Activated CD4-positive, alpha-beta memory T cell treated with anti-CD3 and anti-CD28 coated beads, Interleukin-2, amount 10 ng/mL, durations not matched to agents 7 days and 5 days (primary cell): ENCODE data around the gene PADI4. TPM values are rescaled to one million over a fixed set of nuclear protein-coding genes. Genes with fewer than 3 reads are reported as not detected.

Experiments used
- CTCF ChIA-PET: fragments of 350-600 bp; sonication (Branson Sonifier 250); formaldehyde crosslinking; loops from one replicate; lab custom pipeline; 2021; ENCODE audit warnings: antibody characterized with exemption, inconsistent platforms; lab: Charles Lee
- POLR2A ChIA-PET: fragments of 350-600 bp; sonication (Branson Sonifier 250); formaldehyde crosslinking; loops from one replicate; lab custom pipeline; 2021; ENCODE audit warnings: antibody characterized with exemption; lab: Charles Lee
- DNase-seq: peaks from one replicate; pipeline ENCODE4 v3.0.0-alpha.2; 2020
- H3K27ac Mint-ChIP-seq: one replicate; pipeline ENCODE4 v1.8.0; 2021; ENCODE audit warnings: mild to moderate bottlenecking, mixed read lengths
- H3K27me3 Mint-ChIP-seq: one replicate; pipeline ENCODE4 v1.8.0; 2021; ENCODE audit warnings: mixed read lengths
- H3K36me3 Mint-ChIP-seq: one replicate; pipeline ENCODE4 v1.8.0; 2021; ENCODE audit warnings: low read depth, mixed read lengths
- H3K4me1 Mint-ChIP-seq: one replicate; pipeline ENCODE4 v1.8.0; 2021; ENCODE audit warnings: mixed read lengths
- H3K4me3 Mint-ChIP-seq: one replicate; pipeline ENCODE4 v1.8.0; 2021; ENCODE audit warnings: mild to moderate bottlenecking, mixed read lengths
- H3K9me3 Mint-ChIP-seq: one replicate; pipeline ENCODE4 v1.8.0; 2021; ENCODE audit warnings: mixed read lengths
- total RNA-seq, 2 experiments: library from RNA; stranded (reverse); gene quantifications; one replicate each; pipeline ENCODE4 v1.2.3, GENCODE V29; 2021

PADI4 gene
- total RNA-seq, 2 experiments from 2014 or later: not detected

DNA sequence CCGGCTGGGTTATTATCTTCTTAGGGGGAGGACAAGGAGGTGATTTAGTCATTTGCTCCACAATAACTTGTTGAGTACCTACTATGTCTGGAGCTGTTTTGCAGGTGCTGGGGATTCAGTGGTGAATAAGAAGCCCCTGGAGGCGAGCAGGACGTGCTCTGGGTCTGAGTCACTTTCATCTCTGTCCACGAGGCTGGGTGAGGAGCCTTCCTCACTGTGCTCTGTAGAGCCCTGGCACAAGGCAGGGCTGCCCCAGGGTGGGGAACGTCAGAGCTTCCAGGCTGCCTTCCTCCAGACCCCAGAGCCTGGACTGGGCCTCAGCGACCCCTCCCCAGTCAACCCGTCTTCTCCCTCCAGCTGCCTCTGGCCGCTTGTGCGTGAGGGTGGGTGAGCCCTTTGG, 61.5 kb downstream of the PADI4 start:
- H3K4me1 Mint-ChIP-seq: no peaks in the 10 kb centered on the region
- H3K36me3 Mint-ChIP-seq: no peaks in the 10 kb centered on the region
- CTCF ChIA-PET: no interaction called here
- POLR2A ChIA-PET: no interaction called here
- H3K4me3 Mint-ChIP-seq: no peak overlapping the region
- peaks cover 3% of the 10 kb centered on the region for H3K27me3 Mint-ChIP-seq
- H3K9me3 Mint-ChIP-seq: no peaks in the 10 kb centered on the region
- H3K27ac Mint-ChIP-seq: no peak overlapping the region
- DNase-seq: no peak

DNA sequence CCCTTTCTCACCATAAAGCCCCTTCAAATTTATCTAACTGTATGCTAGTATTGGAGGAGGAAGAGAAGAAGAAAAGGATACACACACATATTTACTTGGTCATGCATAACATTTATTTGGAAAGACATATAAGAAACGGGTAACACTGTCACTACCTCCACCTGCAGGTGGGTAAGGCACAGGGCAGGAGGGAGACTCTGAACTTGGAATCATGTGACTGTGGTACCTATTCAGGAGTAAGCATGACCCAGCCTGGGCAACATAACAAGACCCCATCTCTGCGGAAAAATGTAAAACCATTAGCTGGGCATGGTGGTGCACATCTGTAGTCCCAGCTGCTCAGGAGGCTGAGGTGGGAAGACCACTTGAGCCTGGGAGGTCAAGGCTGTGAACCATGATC, 62.6 kb downstream of the PADI4 start:
- CTCF ChIA-PET: no interaction called here
- no peaks in the 10 kb centered on the region for H3K9me3 Mint-ChIP-seq

DNA sequence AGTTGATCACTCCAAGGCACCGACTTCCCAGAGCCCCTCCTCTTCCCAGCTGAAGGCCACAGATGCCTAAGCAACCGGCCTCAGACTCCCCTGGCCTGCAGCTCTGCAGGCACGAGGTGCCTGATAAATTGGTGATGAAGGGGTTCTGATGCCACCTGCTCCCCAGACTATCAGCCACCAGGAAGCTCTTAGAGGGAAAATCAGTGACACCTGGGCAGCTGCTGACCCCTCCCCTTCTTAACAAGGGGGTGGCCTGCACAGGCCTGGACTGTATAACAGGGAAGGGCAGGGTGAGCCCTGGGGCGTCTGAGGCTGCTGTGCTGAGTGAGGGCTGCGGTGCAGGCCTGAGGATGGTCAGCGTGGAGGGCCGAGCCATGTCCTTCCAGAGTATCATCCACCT, 63.9 kb downstream of the PADI4 start, which contains the start of gene PADI6:
Gene PADI6 (plus strand): TSS at position 301 of the 400 bp plus-strand sequence. CDS start 50 bp downstream, at position 351.
- Mint-ChIP-seq H3K9me3 (no peaks in the 10 kb centered on the region), H3K27me3 (peaks cover 4% of the 10 kb centered on the region), H3K27ac (no peak within 1 kb of the TSS), H3K4me1 (no peaks in the 10 kb centered on the region), H3K36me3 (no peaks in the 10 kb centered on the region), H3K4me3 (no peak within 1 kb of the TSS)
- no peak for DNase-seq
- ChIA-PET CTCF (no interaction called here), POLR2A (no interaction called here)

More for the DNA sequence above, 62.6 kb downstream of the PADI4 start:
- H3K27ac Mint-ChIP-seq: no peak overlapping the region
- no peak for DNase-seq
- POLR2A ChIA-PET: interaction anchor here (0.6 kb wide), 1 partner anchor 1454 kb away, joined by 4 read pairs; no protein-coding TSS in a partner anchor
- no peak overlapping the region for H3K4me3 Mint-ChIP-seq
- no peaks in the 10 kb centered on the region for H3K36me3 Mint-ChIP-seq
- H3K27me3 Mint-ChIP-seq: peaks cover 4% of the 10 kb centered on the region
- H3K4me1 Mint-ChIP-seq: no peaks in the 10 kb centered on the region

DNA sequence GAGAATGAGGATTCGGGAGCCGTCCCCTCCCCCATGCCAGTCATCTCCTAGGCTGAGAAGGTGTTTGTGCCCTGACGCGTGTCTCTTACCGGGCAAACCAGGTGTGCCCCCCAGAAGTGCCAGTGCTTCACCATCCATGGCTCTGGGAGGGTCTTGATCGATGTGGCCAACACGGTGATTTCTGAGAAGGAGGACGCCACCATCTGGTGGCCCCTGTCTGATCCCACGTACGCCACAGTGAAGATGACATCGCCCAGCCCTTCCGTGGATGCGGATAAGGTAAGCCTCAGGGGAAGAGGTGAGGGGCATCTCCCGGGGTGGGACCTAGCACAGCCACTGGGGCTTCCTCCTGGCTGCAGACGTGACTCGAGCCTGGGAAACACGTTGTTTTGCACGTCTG, 65.0 kb downstream of the PADI4 start:
- ChIA-PET POLR2A (no interaction called here), CTCF (no interaction called here)
- no peaks in the 10 kb centered on the region for H3K36me3 Mint-ChIP-seq
- no peak overlapping the region for H3K27ac Mint-ChIP-seq
- no peak overlapping the region for H3K4me3 Mint-ChIP-seq
- DNase-seq: no peak
- H3K9me3 Mint-ChIP-seq: no peaks in the 10 kb centered on the region
- H3K27me3 Mint-ChIP-seq: peaks cover 5% of the 10 kb centered on the region
- no peaks in the 10 kb centered on the region for H3K4me1 Mint-ChIP-seq

DNA sequence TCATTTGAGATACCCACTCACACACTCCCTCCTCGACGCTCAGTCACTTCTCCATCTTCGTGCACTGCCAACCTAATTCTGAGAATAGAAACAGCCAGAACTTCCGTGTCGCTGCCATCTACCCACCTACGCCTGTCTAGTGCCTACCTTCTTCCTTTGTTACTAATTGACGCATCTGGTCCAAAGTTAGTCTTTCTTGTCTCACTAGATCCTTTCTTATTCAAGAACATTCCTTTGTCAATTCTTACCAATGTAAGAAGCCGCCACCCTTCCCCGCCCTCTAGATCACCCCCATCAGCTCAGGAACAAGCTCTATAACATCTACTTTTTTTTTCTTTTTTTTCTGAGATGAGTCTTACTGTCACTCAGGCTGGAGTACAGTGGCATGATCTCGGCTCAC, 67.7 kb downstream of the PADI4 start:
- no peaks in the 10 kb centered on the region for H3K4me1 Mint-ChIP-seq
- ChIA-PET POLR2A (no interaction called here), CTCF (no interaction called here)
- H3K9me3 Mint-ChIP-seq: no peaks in the 10 kb centered on the region
- H3K4me3 Mint-ChIP-seq: no peak overlapping the region
- H3K27ac Mint-ChIP-seq: no peak overlapping the region
- H3K36me3 Mint-ChIP-seq: no peaks in the 10 kb centered on the region
- DNase-seq: no peak
- H3K27me3 Mint-ChIP-seq: peaks cover 10% of the 10 kb centered on the region

DNA sequence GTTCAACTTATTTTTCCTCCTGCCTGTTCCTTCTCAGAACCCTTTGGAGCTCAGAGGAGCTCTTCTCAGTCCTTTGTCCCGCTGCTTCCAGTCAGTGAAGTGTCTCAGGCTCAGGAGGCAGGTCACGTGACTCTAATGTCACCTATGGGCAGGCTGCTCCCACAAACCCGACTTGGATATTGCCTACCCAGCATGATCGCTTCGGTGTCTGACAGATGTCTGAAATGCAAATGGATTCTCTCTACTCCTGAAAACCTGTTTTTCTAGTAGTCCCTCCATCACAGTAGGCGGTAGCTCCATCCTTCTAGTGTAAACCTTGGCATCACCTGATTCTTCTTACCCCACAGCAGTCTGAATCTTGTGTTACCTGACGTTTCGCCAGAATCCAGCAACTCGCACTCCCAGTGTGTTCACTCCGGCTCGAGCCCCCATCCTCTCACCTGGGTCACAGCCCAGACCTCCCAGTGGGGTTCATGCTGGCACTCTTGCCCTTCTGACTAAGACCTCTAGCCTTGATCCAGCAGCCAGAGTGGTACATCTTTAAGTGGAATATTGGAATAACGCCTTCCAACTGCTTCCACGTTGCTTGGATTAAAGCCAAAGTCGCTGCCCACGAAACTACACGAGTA, 69.4 kb downstream of the PADI4 start:
- Mint-ChIP-seq H3K27ac (no peak overlapping the region), H3K27me3 (peaks cover 22% of the 10 kb centered on the region), H3K9me3 (no peaks in the 10 kb centered on the region), H3K4me1 (no peaks in the 10 kb centered on the region), H3K36me3 (no peaks in the 10 kb centered on the region), H3K4me3 (no peak overlapping the region)
- CTCF ChIA-PET: no interaction called here
- POLR2A ChIA-PET: no interaction called here
- no peak for DNase-seq

DNA sequence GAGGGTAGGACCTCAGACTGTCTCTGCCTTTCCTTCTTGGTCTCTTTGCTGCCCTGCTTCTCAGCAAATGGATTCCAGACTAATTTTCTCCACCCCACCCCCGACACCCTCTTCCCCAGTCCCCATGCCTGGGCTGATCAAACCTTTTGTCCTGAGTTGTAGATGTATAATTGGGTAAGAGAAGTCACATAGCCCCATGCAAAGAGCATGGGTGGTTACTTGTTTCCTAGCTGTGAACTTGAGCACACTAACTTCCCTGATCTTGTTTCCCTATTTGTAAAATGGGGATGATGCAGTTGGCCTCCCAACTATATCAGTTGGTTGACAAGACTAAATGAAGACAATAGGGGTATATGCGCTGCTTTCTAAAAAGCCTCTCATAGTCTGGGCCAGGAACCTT, 73.2 kb downstream of the PADI4 start:
- Mint-ChIP-seq H3K27me3 (peaks cover 32% of the 10 kb centered on the region), H3K4me3 (no peak overlapping the region), H3K9me3 (no peaks in the 10 kb centered on the region), H3K4me1 (no peaks in the 10 kb centered on the region), H3K36me3 (no peaks in the 10 kb centered on the region), H3K27ac (no peak overlapping the region)
- ChIA-PET POLR2A (no interaction called here), CTCF (no interaction called here)
- DNase-seq: no peak

DNA sequence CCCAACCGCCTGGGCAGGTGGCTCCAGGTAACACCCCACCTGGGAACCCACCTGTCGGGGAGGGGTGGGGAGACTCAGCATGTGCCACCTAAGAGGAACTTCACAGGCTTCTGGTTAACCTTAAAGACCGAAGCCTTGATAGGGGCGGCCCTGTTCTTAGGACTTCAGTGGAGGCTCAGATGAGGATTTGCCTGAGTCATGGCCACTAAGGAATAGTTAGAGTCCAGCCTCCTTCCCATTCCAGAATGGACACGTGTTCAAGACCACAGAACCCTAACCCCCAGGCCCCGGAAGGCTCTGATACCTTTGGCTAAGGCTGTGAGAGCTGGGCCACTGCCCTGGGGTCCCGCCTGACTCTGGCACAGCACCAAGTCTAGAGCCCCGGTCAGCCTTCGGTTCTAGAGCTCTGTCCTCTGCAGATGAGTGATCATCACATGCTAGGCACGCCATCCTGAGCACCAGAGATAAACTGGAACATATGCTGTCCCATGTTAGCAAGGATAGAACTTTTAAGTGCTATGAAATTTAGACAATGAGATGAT, 84.3 kb downstream of the PADI4 start:
- ChIA-PET CTCF (no interaction called here), POLR2A (no interaction called here)
- no peaks in the 10 kb centered on the region for H3K36me3 Mint-ChIP-seq
- DNase-seq: no peak
- peaks cover 6% of the 10 kb centered on the region for H3K27me3 Mint-ChIP-seq
- no peak overlapping the region for H3K27ac Mint-ChIP-seq
- H3K4me3 Mint-ChIP-seq: no peak overlapping the region
- H3K9me3 Mint-ChIP-seq: no peaks in the 10 kb centered on the region
- H3K4me1 Mint-ChIP-seq: peaks cover 17% of the 10 kb centered on the region

DNA sequence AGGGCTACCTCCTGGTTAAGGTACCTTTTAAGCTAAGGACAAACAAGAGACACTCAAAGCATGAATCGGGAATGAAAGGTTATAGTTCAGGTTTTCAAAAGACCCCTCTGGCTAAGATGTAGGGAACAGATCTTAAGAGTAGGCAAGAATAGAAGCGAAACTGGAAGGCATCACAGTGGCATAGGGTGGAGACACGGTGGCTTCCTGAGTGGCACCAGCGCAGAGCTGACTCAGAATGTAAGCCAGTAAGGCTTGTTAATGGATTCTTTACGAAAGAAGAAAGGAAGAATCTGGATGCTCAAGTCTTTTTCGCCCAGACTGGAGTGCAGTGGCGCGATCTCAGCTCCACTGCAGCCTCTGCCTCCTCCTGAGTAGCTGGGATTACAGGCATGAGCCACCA, 85.2 kb downstream of the PADI4 start:
- Mint-ChIP-seq H3K4me1 (peaks cover 17% of the 10 kb centered on the region), H3K4me3 (no peak overlapping the region), H3K27me3 (peaks cover 6% of the 10 kb centered on the region), H3K9me3 (no peaks in the 10 kb centered on the region), H3K27ac (peak overlapping the region; percentile 62), H3K36me3 (no peaks in the 10 kb centered on the region)
- ChIA-PET POLR2A (no interaction called here), CTCF (no interaction called here)
- peak; percentile 48 for DNase-seq

DNA sequence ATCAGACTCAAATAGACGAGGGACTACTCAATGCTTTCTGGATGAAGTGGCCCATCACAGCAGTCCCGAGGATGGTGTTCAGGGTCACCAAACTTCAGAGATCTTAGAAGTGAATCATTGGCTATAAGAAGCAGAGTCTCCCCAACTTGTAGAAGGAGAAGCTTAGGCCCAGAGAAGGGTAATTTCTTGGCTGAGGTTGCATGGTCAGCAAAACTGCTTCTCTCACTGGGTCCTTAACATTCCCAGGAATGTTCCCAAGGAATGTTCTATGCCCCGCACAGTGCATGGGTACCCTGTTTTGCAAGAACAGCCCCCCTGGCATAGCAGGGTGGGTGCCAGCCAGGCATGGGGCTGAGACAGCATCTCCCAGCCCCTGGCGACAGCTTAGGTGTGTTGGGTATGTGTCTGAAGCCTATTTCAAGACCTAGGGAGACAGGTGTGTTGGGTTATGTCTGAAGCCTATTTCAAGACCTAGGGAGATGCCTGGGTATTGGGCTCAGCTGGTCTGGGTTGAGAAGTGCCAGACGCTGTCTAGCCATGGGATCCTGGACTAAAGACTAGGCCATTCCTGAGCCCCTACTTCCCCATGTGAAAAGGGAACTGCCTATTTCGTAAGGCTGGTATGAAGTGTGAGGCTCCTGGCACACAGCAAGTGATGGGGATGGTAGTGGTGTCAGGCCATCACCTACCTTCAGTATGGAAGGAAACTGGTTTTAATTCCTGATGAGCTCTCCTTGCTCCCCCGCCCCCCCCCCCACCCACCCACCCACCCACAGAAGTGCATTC, 90.1 kb downstream of the PADI4 start:
- POLR2A ChIA-PET: no interaction called here
- no peak overlapping the region for H3K4me3 Mint-ChIP-seq

DNA sequence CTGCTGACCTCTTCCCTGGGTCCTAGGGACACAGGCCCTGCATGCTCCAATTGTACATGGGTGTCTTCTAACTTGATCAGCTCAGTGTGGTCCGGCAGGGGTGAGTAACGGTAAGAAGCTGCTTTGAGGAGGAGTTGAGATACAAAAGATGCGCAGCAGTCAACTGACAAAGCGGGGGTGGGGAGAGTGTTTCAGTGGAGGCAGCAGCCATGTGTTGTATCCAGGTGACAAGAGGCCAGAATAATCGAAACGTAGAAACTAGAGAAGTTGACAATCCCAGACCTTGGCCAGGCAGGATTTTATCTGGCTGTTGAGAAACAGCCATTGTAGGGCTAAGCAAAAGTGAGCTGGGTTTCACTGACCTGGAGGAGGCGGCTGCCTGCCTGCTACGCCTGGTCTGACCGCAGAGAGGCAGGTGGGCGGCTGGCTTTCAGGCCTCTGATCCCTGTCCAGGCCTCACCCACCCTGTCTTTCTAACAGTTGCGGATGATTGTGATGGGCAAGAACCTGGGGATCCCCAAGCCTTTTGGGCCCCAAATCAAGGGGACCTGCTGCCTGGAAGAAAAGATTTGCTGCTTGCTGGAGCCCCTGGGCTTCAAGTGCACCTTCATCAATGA, 92.8 kb downstream of the PADI4 start:
- POLR2A ChIA-PET: no interaction called here
- Mint-ChIP-seq H3K36me3 (no peaks in the 10 kb centered on the region), H3K27me3 (peaks cover 1% of the 10 kb centered on the region), H3K4me3 (no peak overlapping the region), H3K4me1 (no peaks in the 10 kb centered on the region), H3K27ac (no peak overlapping the region), H3K9me3 (no peaks in the 10 kb centered on the region)
- no peak for DNase-seq
- CTCF ChIA-PET: no interaction called here

More for the DNA sequence above, 90.1 kb downstream of the PADI4 start:
- Mint-ChIP-seq H3K36me3 (no peaks in the 10 kb centered on the region), H3K9me3 (no peaks in the 10 kb centered on the region), H3K27me3 (peaks cover 3% of the 10 kb centered on the region), H3K27ac (no peak overlapping the region), H3K4me1 (peaks cover 9% of the 10 kb centered on the region)
- no peak for DNase-seq
- CTCF ChIA-PET: no interaction called here

DNA sequence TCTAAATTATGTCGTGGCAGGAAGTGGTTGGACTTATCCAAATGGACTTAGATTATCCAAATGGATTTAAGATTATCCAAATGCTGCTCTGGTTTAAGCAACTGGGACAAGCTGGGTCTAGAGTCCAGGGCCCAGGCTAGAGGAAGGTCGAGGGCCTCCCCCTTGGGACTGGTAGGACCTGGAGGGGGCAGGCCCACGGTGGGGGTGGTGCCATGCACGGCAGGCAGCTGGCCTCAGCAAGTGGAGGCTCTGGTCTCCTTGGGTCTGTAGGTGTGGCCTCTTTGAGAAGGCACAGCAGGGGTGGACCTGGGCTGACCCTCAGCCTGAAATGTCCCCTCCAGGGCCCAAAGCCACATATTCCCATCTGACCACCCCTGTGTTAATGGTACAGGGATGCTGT, 93.8 kb downstream of the PADI4 start:
- ChIA-PET POLR2A (no interaction called here), CTCF (no interaction called here)
- no peaks in the 10 kb centered on the region for H3K9me3 Mint-ChIP-seq
- no peaks in the 10 kb centered on the region for H3K27me3 Mint-ChIP-seq
- H3K36me3 Mint-ChIP-seq: peaks cover 2% of the 10 kb centered on the region
- H3K4me1 Mint-ChIP-seq: no peaks in the 10 kb centered on the region
- DNase-seq: no peak
- no peak overlapping the region for H3K4me3 Mint-ChIP-seq
- no peak overlapping the region for H3K27ac Mint-ChIP-seq

DNA sequence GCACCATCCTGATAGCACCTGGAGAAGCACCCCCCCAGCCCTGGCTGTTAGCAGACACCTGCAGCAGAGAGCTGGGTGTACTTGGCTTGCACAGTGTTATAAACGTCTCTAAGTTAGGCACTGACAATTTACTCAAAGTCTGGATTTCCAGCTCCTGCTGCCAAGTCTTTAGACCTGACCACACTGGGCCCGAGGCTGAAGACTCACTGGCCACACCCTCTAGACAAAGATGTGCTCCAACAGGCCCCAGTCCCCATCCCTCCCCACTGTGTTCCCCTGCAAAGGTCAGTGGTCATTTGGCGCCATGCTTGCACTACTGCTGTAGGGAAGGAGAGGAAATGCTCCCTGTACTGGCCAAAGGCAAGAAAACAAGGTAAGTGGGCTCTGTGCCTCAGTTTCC, 95.1 kb downstream of the PADI4 start:
- no peaks in the 10 kb centered on the region for H3K9me3 Mint-ChIP-seq
- H3K27ac Mint-ChIP-seq: no peak overlapping the region
- H3K4me1 Mint-ChIP-seq: no peaks in the 10 kb centered on the region
- DNase-seq: no peak
- CTCF ChIA-PET: interaction anchor here (1.0 kb wide), 1 partner anchor 17 kb away, joined by 3 read pairs; no protein-coding TSS in a partner anchor
- H3K36me3 Mint-ChIP-seq: peaks cover 13% of the 10 kb centered on the region
- no peaks in the 10 kb centered on the region for H3K27me3 Mint-ChIP-seq
- POLR2A ChIA-PET: no interaction called here
- no peak overlapping the region for H3K4me3 Mint-ChIP-seq
